Kidney epithelial cell (primary cell): ENCODE data around the gene CSAD. TPM values are rescaled to one million over a fixed set of nuclear protein-coding genes. Genes with fewer than 3 reads are reported as not detected.

ENCODE experiments used
- DNase-seq: peaks from one replicate; pipeline ENCODE4 v3.0.0-alpha.2; 2010; ENCODE audit warnings: low read depth
- H3K27me3 ChIP-seq: 2 replicates; pipeline ENCODE4 v1.6.0; 2011; ENCODE audit warnings: low read length; ENCODE audit not compliant: control insufficient read depth, insufficient read depth
- H3K36me3 ChIP-seq: 2 replicates; pipeline ENCODE4 v1.5.1; 2011; ENCODE audit warnings: low read length; ENCODE audit not compliant: control insufficient read depth, insufficient read depth
- H3K4me3 ChIP-seq: 2 replicates; pipeline ENCODE4 v1.5.1; 2011; ENCODE audit warnings: low read depth, mild to moderate bottlenecking, control low read depth, low read length
- CTCF ChIP-seq: IDR thresholded peaks from 2 replicates; pipeline ENCODE4 v1.5.1; 2011; ENCODE audit warnings: mild to moderate bottlenecking, moderate library complexity, low read length, control low read depth, inconsistent platforms; ENCODE audit not compliant: insufficient read depth, poor library complexity, severe bottlenecking
- total RNA-seq: library from RNA; depleted of rRNA; stranded (reverse); fragments of >200 nt; gene quantifications from 2 replicates; pipeline ENCODE4 v1.2.3, GENCODE V29; 2015

CSAD gene
- total RNA-seq, 1 donor from 2014 or later: 9.1 TPM

GRCh38 chr12:53194973-53195372 lies 14.2 kb upstream of the CSAD start:
- peaks cover 3% of the 10 kb centered on the region for H3K27me3 ChIP-seq
- no peak for TF ChIP-seq CTCF
- H3K4me3 ChIP-seq: no peak overlapping the region
- DNase-seq: no peak
- peaks cover 1% of the 10 kb centered on the region for H3K36me3 ChIP-seq

- H3K4me3 ChIP-seq: no peak overlapping the region
- H3K27me3 ChIP-seq: peaks cover 3% of the 10 kb centered on the region
- peaks cover 1% of the 10 kb centered on the region for H3K36me3 ChIP-seq
- DNase-seq: no peak
- TF ChIP-seq CTCF: no peak
Measured at GRCh38 chr12:53193985-53194716, 13.4 kb upstream of the CSAD start.

GRCh38 chr12:53193040-53193439 lies 12.3 kb upstream of the CSAD start:
- H3K27me3 ChIP-seq: no peaks in the 10 kb centered on the region
- TF ChIP-seq CTCF: no peak
- DNase-seq: no peak
- peaks cover 1% of the 10 kb centered on the region for H3K36me3 ChIP-seq
- H3K4me3 ChIP-seq: no peak overlapping the region

GRCh38 chr12:53192531-53193021 lies 11.9 kb upstream of the CSAD start:
- no peak overlapping the region for H3K4me3 ChIP-seq
- TF ChIP-seq CTCF: no peak
- no peak for DNase-seq
- peaks cover 2% of the 10 kb centered on the region for H3K36me3 ChIP-seq
- H3K27me3 ChIP-seq: no peaks in the 10 kb centered on the region

- no peak for DNase-seq
Measured at GRCh38 chr12:53191885-53192530, 11.3 kb upstream of the CSAD start.

More at GRCh38 chr12:53191885-53192530, 11.3 kb upstream of the CSAD start:
- peaks cover 4% of the 10 kb centered on the region for H3K36me3 ChIP-seq
- H3K4me3 ChIP-seq: no peak overlapping the region
- no peaks in the 10 kb centered on the region for H3K27me3 ChIP-seq
- TF ChIP-seq CTCF: no peak
